OCI-LY3 (cell line): ENCODE data around the gene SYNE2.

ENCODE experiments used
- CTCF ChIP-seq: fragments of 200-600, 300-600 bp; sonication (generic); IDR thresholded peaks from 2 replicates; pipeline ENCODE4 v1.5.1; 2014; ENCODE audit warnings: antibody characterized with exemption, low read length, low read depth
- EZH2phosphoT487 ChIP-seq: fragments of 200-600 bp; shearing (Covaris generic); IDR thresholded peaks from 2 replicates; pipeline ENCODE4 v1.6.1; 2018; ENCODE audit warnings: antibody characterized with exemption, mixed run types, low read depth

GRCh38 chr14:64158608-64159007, 305.8 kb downstream of the SYNE2 start:
- TF ChIP-seq EZH2phosphoT487 (no peak), CTCF (no peak)
